Activated CD4-positive, alpha-beta T cell treated with anti-CD3 and anti-CD28 coated beads, Interleukin-2, amount 10 ng/mL, durations not matched to agents 24 days and 14 days (primary cell): ENCODE data around the gene IZUMO4. TPM values are rescaled to one million over a fixed set of nuclear protein-coding genes. Genes with fewer than 3 reads are reported as not detected.

Experiments used
- DNase-seq: peaks from one replicate; pipeline ENCODE4 v3.0.0; 2022
- H3K27ac Mint-ChIP-seq: one replicate; pipeline ENCODE4 v1.8.0; 2022; ENCODE audit warnings: mild to moderate bottlenecking, mixed read lengths
- H3K27me3 Mint-ChIP-seq: one replicate; pipeline ENCODE4 v1.8.0; 2022; ENCODE audit warnings: mixed read lengths
- H3K36me3 Mint-ChIP-seq: one replicate; pipeline ENCODE4 v1.8.0; 2022; ENCODE audit warnings: low read depth, mild to moderate bottlenecking, mixed read lengths
- H3K4me1 Mint-ChIP-seq: one replicate; pipeline ENCODE4 v1.8.0; 2021; ENCODE audit warnings: mixed read lengths
- H3K4me3 Mint-ChIP-seq: one replicate; pipeline ENCODE4 v1.8.0; 2022; ENCODE audit warnings: mild to moderate bottlenecking, moderate library complexity, mixed read lengths
- H3K9me3 Mint-ChIP-seq: one replicate; pipeline ENCODE4 v1.8.0; 2021; ENCODE audit warnings: mixed read lengths
- intact Hi-C: fragments of 100-400 bp; cut with micrococcal nuclease; formaldehyde crosslinking; loops from one replicate; pipeline ENCODE4 v1.15.1; 2023
- total RNA-seq: library from RNA; stranded (reverse); gene quantifications from 2 replicates; pipeline ENCODE4 v1.2.3, GENCODE V29; 2022

Gene IZUMO4
- total RNA-seq: 9.5 and 10.0 TPM in 2 replicates

- H3K36me3 Mint-ChIP-seq: peaks cover 30% of the 10 kb centered on the region
- peak within 1 kb of the TSS; percentile 94 for H3K27ac Mint-ChIP-seq
- H3K9me3 Mint-ChIP-seq: no peaks in the 10 kb centered on the region
- peak within 1 kb of the TSS; percentile 90 for H3K4me3 Mint-ChIP-seq
- H3K27me3 Mint-ChIP-seq: no peaks in the 10 kb centered on the region
- DNase-seq: peak; percentile 100
- intact Hi-C loops: loop anchor here (1.0 to 5.0 kb wide), 5 partner anchors 11 to 234 kb away; partner anchors contain the start of genes AP3D1, DOT1L and KLF16
- H3K4me1 Mint-ChIP-seq: peaks cover 25% of the 10 kb centered on the region
Measured at GRCh38 chr19:2096480-2097202, at the start of gene IZUMO4. IZUMO4 (plus strand) TSS chr19:2096915; CDS start chr19:2096946, 31 bp downstream.

- H3K27me3 Mint-ChIP-seq: no peaks in the 10 kb centered on the region
- H3K4me1 Mint-ChIP-seq: peaks cover 30% of the 10 kb centered on the region
- DNase-seq: peak; percentile 65
- no peaks in the 10 kb centered on the region for H3K9me3 Mint-ChIP-seq
- H3K36me3 Mint-ChIP-seq: peaks cover 24% of the 10 kb centered on the region
- H3K4me3 Mint-ChIP-seq: no peak overlapping the region
- H3K27ac Mint-ChIP-seq: no peak overlapping the region
- intact Hi-C loops: no loop called here
Measured at GRCh38 chr19:2047076-2047448, 49.7 kb upstream of the IZUMO4 start.

GRCh38 chr19:2047449-2048103 lies 49.1 kb upstream of the IZUMO4 start:
- intact Hi-C loops: no loop called here
- Mint-ChIP-seq H3K9me3 (no peaks in the 10 kb centered on the region), H3K27me3 (no peaks in the 10 kb centered on the region), H3K4me1 (peaks cover 33% of the 10 kb centered on the region), H3K36me3 (peaks cover 23% of the 10 kb centered on the region), H3K4me3 (peak overlapping the region; percentile 26), H3K27ac (peak overlapping the region; percentile 15)
- DNase-seq: peak; percentile 67

GRCh38 chr19:2048104-2048958 lies 48.4 kb upstream of the IZUMO4 start:
- intact Hi-C loops: no loop called here
- DNase-seq: peak; percentile 66
- no peaks in the 10 kb centered on the region for H3K9me3 Mint-ChIP-seq
- peak overlapping the region; percentile 90 for H3K4me3 Mint-ChIP-seq
- H3K27ac Mint-ChIP-seq: peak overlapping the region; percentile 58
- peaks cover 35% of the 10 kb centered on the region for H3K4me1 Mint-ChIP-seq
- H3K36me3 Mint-ChIP-seq: peaks cover 20% of the 10 kb centered on the region
- H3K27me3 Mint-ChIP-seq: no peaks in the 10 kb centered on the region

- Mint-ChIP-seq H3K4me1 (peaks cover 30% of the 10 kb centered on the region), H3K36me3 (peaks cover 18% of the 10 kb centered on the region), H3K27ac (peak overlapping the region; percentile 78), H3K4me3 (peak overlapping the region; percentile 90), H3K27me3 (no peaks in the 10 kb centered on the region), H3K9me3 (no peaks in the 10 kb centered on the region)
- intact Hi-C loops: no loop called here
- no peak for DNase-seq
Measured at GRCh38 chr19:2048959-2049740, 47.6 kb upstream of the IZUMO4 start.

- Mint-ChIP-seq H3K9me3 (no peaks in the 10 kb centered on the region), H3K27me3 (no peaks in the 10 kb centered on the region), H3K4me3 (peak overlapping the region; percentile 90), H3K36me3 (peaks cover 16% of the 10 kb centered on the region), H3K27ac (peak overlapping the region; percentile 78), H3K4me1 (peaks cover 28% of the 10 kb centered on the region)
- intact Hi-C loops: loop anchor here (2.0 kb wide), 1 partner anchor 33 kb away; no protein-coding TSS in a partner anchor
- peak; percentile 91 for DNase-seq
Measured at GRCh38 chr19:2049741-2050348, 46.9 kb upstream of the IZUMO4 start.

GRCh38 chr19:2050349-2050990 lies 46.2 kb upstream of the IZUMO4 start:
- H3K4me3 Mint-ChIP-seq: peak overlapping the region; percentile 90
- H3K9me3 Mint-ChIP-seq: no peaks in the 10 kb centered on the region
- intact Hi-C loops: loop anchor here (2.0 kb wide), 1 partner anchor 32 kb away; no protein-coding TSS in a partner anchor
- peak overlapping the region; percentile 78 for H3K27ac Mint-ChIP-seq
- DNase-seq: no peak
- H3K27me3 Mint-ChIP-seq: no peaks in the 10 kb centered on the region
- H3K4me1 Mint-ChIP-seq: peaks cover 31% of the 10 kb centered on the region
- H3K36me3 Mint-ChIP-seq: peaks cover 14% of the 10 kb centered on the region

GRCh38 chr19:2050991-2051772 lies 45.5 kb upstream of the IZUMO4 start, which contains the start of gene MKNK2:
MKNK2 (minus strand) TSS chr19:2051244; CDS start chr19:2050851, 393 bp downstream.
- no peaks in the 10 kb centered on the region for H3K27me3 Mint-ChIP-seq
- H3K27ac Mint-ChIP-seq: peak within 1 kb of the TSS; percentile 94
- intact Hi-C loops: loop anchor here (1.0 to 2.0 kb wide), 2 partner anchors 9 to 32 kb away; no protein-coding TSS in a partner anchor
- H3K4me3 Mint-ChIP-seq: peak within 1 kb of the TSS; percentile 90
- DNase-seq: peak; percentile 99
- H3K36me3 Mint-ChIP-seq: peaks cover 14% of the 10 kb centered on the region
- peaks cover 35% of the 10 kb centered on the region for H3K4me1 Mint-ChIP-seq
- no peaks in the 10 kb centered on the region for H3K9me3 Mint-ChIP-seq

- Mint-ChIP-seq H3K4me1 (peaks cover 37% of the 10 kb centered on the region), H3K9me3 (no peaks in the 10 kb centered on the region), H3K27ac (peak overlapping the region; percentile 94), H3K27me3 (no peaks in the 10 kb centered on the region), H3K4me3 (peak overlapping the region; percentile 78), H3K36me3 (peaks cover 12% of the 10 kb centered on the region)
- peak; percentile 81 for DNase-seq
- intact Hi-C loops: loop anchor here (1.0 to 2.0 kb wide), 3 partner anchors 8 to 31 kb away; no protein-coding TSS in a partner anchor
Measured at GRCh38 chr19:2051773-2052704, 44.7 kb upstream of the IZUMO4 start.

GRCh38 chr19:2053601-2054389 lies 42.9 kb upstream of the IZUMO4 start:
- Mint-ChIP-seq H3K27me3 (no peaks in the 10 kb centered on the region), H3K4me1 (peaks cover 36% of the 10 kb centered on the region), H3K36me3 (peaks cover 7% of the 10 kb centered on the region), H3K4me3 (no peak overlapping the region), H3K9me3 (no peaks in the 10 kb centered on the region), H3K27ac (peak overlapping the region; percentile 65)
- intact Hi-C loops: no loop called here
- DNase-seq: no peak
